Measurements from ENCODE around the gene STK38L. TPM values are rescaled to one million over a fixed set of nuclear protein-coding genes. Genes with fewer than 3 reads are reported as not detected.

Gene STK38L
- total RNA-seq, 4 donors from 2014 or later: 64.6 to 102 (median 82.4) TPM

DNA sequence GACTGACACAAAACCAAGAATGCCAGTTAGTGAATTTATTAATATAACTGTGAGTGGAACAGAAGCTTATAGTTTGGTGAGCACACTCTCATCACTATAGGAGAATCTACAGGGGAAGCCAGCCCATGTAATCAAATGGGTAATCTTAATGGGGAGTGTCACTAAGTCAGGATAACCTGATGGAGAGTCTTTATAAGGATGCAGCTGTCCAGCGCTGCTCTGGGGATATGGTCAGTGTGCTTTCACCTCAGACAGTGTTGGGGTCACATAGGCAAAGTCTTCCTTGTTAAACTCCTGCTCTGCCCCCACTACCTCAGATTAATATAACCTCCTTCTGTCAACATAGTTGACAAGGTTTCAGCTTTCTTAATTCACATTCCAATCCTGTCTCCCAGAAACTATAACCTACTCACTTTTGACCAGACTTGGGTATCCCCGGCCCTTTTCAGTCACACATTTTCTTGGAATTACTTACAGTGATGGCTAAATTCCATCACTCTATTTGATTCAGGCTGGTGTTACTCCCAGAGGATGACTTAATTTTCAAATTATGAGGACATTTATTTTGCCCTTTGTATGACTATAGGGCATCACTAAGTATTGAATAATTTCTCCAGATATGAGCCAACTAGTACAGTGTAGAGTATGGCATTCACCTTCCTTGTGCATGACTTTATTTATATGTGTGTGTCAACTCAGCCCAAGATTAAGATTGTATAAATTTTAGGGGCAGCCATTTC lies 13.2 kb downstream of the STK38L start:
- Histone ChIP-seq H3K27ac (replicated peaks in 1 of 4) (peak overlapping the region; percentile 52 to 81 (median 76)), H3K4me3 (no peak overlapping the region), H3K9me3 (no peaks in the 10 kb centered on the region), H3K4me1 (peaks cover 63 to 100% (median 92%) of the 10 kb centered on the region in 4 donors), H3K27me3 (no peaks in the 10 kb centered on the region), H3K36me3 (no peaks in the 10 kb centered on the region)
- DNase-seq (ENCODE audit: extremely low spot score): no peak
- intact Hi-C loops (cut with DNase I): no loop called here
- WGBS: 72% methylated on average over 2 of the region's 2 CpGs
- no peak for TF ChIP-seq EP300 (IDR thresholded peaks at IDR 0.05)
- TF ChIP-seq, protein P1, sequence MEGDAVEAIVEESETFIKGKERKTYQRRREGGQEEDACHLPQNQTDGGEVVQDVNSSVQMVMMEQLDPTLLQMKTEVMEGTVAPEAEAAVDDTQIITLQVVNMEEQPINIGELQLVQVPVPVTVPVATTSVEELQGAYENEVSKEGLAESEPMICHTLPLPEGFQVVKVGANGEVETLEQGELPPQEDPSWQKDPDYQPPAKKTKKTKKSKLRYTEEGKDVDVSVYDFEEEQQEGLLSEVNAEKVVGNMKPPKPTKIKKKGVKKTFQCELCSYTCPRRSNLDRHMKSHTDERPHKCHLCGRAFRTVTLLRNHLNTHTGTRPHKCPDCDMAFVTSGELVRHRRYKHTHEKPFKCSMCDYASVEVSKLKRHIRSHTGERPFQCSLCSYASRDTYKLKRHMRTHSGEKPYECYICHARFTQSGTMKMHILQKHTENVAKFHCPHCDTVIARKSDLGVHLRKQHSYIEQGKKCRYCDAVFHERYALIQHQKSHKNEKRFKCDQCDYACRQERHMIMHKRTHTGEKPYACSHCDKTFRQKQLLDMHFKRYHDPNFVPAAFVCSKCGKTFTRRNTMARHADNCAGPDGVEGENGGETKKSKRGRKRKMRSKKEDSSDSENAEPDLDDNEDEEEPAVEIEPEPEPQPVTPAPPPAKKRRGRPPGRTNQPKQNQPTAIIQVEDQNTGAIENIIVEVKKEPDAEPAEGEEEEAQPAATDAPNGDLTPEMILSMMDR (IDR thresholded peaks at IDR 0.05): no peak
- no peak for TF ChIP-seq POLR2AphosphoS5 (IDR thresholded peaks at IDR 0.05)
- no peak for TF ChIP-seq POLR2A (IDR thresholded peaks at IDR 0.05; ENCODE audit: low read depth)

DNA sequence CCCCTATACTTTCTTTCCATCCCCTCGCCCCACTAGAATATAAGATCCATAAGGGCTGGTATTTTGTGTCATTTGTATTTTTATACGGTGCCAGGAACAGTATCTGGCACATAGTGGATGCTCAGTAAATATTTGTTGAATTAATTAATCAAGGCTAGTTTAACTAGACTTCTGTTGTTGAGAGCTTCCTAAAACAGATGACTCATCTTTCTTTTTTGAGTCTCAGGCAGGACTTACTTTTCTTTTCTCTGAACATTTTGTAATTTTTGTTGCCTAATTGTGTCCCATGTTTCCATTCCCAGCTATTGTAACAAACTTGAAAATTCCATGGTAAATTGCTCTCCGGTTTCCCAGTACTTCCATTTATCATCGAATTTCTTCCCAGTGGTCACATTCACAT lies 16.7 kb downstream of the STK38L start:
- intact Hi-C loops (cut with DNase I): no loop called here
- Histone ChIP-seq H3K36me3 (peaks cover 0 to 9% (median 0%) of the 10 kb centered on the region in 4 donors), H3K9me3 (no peaks in the 10 kb centered on the region), H3K27ac (replicated peaks in 1 of 4) (peak overlapping the region; percentile 72 to 83 (median 80)), H3K4me3 (peak overlapping the region in 3 of 4 donors; percentile 7 to 29 (median 7)), H3K4me1 (peaks cover 67 to 82% (median 70%) of the 10 kb centered on the region in 4 donors), H3K27me3 (no peaks in the 10 kb centered on the region)
- WGBS: 44% methylated on average over 4 of the region's 4 CpGs
- TF ChIP-seq POLR2A (IDR thresholded peaks at IDR 0.05; ENCODE audit: low read depth): no peak
- TF ChIP-seq, protein P1 (IDR thresholded peaks at IDR 0.05): no peak
- peak in 1 of 2 donors; percentile 40 for TF ChIP-seq POLR2AphosphoS5 (IDR thresholded peaks at IDR 0.05)
- TF ChIP-seq EP300 (IDR thresholded peaks at IDR 0.05): no peak
- no peak for DNase-seq (ENCODE audit: extremely low spot score)

DNA sequence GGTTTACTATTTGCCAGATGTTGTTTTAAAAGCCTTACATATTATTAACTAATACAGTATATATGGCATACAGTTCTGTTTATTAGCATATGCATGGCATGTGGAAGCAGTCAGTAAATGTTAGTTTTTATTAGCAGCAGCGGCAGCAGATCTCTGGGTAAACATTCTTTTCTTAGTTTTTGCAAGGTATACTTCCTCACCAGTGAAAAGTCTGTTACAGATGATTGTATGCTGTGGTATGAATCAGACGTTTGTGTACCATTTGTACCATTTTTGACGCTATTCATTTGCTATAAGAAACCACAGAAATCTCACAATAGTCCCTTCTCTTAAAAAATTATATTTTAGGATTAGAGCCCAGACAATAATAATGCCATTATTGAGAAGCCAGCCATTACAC lies 17.8 kb downstream of the STK38L start:
- no peak overlapping the region for H3K4me3 ChIP-seq
- TF ChIP-seq POLR2A (IDR thresholded peaks at IDR 0.05; ENCODE audit: low read depth): no peak
- TF ChIP-seq, protein P1 (IDR thresholded peaks at IDR 0.05): no peak
- TF ChIP-seq EP300 (IDR thresholded peaks at IDR 0.05): no peak
- TF ChIP-seq POLR2AphosphoS5 (IDR thresholded peaks at IDR 0.05): no peak
- no peaks in the 10 kb centered on the region for H3K9me3 ChIP-seq
- H3K27ac ChIP-seq (replicated peaks in 1 of 4): peak overlapping the region; percentile 72 to 83 (median 80)
- peaks cover 0 to 9% (median 0%) of the 10 kb centered on the region in 4 donors for H3K36me3 ChIP-seq
- H3K4me1 ChIP-seq: peaks cover 57 to 72% (median 69%) of the 10 kb centered on the region in 4 donors
- WGBS: 55% methylated on average over 3 of the region's 3 CpGs
- no peak for DNase-seq (ENCODE audit: extremely low spot score)
- H3K27me3 ChIP-seq: no peaks in the 10 kb centered on the region
- intact Hi-C loops (cut with DNase I): no loop called here

DNA sequence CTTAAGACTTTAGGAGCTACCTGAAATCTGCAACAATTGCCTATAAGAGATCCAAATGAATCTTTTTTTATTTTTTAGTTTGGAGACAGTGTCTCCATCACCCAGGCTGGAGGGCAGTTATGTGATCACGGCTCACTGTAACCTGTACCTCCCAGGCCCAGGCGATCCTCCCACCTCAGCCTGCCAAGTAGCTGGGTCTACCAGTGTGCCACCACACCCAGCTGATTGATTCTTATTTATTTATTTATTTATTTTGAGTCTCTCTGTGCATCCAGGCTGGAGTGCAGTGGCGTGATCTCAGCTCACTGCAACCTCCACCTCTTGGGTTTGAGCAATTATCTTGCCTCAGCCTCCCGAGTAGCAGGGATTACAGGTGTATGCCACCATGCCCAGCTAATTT lies 26.1 kb downstream of the STK38L start:
- H3K27ac ChIP-seq (replicated peaks in 1 of 4): peak overlapping the region in 3 of 4 donors; percentile 58 to 72 (median 65)
- H3K27me3 ChIP-seq: no peaks in the 10 kb centered on the region
- TF ChIP-seq POLR2AphosphoS5 (IDR thresholded peaks at IDR 0.05): no peak
- TF ChIP-seq EP300 (IDR thresholded peaks at IDR 0.05): no peak
- TF ChIP-seq POLR2A (IDR thresholded peaks at IDR 0.05; ENCODE audit: low read depth): no peak
- TF ChIP-seq, protein P1 (IDR thresholded peaks at IDR 0.05): no peak
- intact Hi-C loops (cut with DNase I): no loop called here
- no peaks in the 10 kb centered on the region for H3K9me3 ChIP-seq
- WGBS: 96% methylated on average over 4 of the region's 4 CpGs
- DNase-seq (ENCODE audit: extremely low spot score): no peak
- no peak overlapping the region for H3K4me3 ChIP-seq
- no peaks in the 10 kb centered on the region for H3K36me3 ChIP-seq
- peaks cover 37 to 61% (median 48%) of the 10 kb centered on the region in 4 donors for H3K4me1 ChIP-seq

Measured in esophagus muscularis mucosa (tissue), 4 donors.